NCI-H2081 treated with DMSO at 0.1 percent for 48 hours (cell line): Measurements from ENCODE around the gene TGM3.
A peak's percentile ranks its signal among the peaks of the same experiment; 100 is the strongest.

Source experiments
- DNase-seq: peaks from one replicate; lab custom pipeline; 2025; lab: John Stamatoyannopoulos, UW

The TGM3 gene

GRCh38 chr20:2285193-2285592 is 10.6 kb upstream of the TGM3 start:
- DNase-seq = no peak

- no peak for DNase-seq
These were observed 10.2 kb upstream of the TGM3 start for GRCh38 chr20:2285613-2286012.

GRCh38 chr20:2287504-2287903 is 8.3 kb upstream of the TGM3 start:
- DNase-seq = no peak

- no peak for DNase-seq
These were observed 6.3 kb upstream of the TGM3 start for GRCh38 chr20:2289475-2289874.

GRCh38 chr20:2290486-2290885 is 5.3 kb upstream of the TGM3 start:
- no peak for DNase-seq

- no peak for DNase-seq
These were observed 3.2 kb upstream of the TGM3 start for GRCh38 chr20:2292416-2293110.

GRCh38 chr20:2293486-2293885 is 2.3 kb upstream of the TGM3 start:
- DNase-seq = no peak

- no peak for DNase-seq
These were observed 1.8 kb upstream of the TGM3 start for GRCh38 chr20:2293971-2294370.

- no peak for DNase-seq
These were observed 515 bp upstream of the TGM3 start for GRCh38 chr20:2295286-2295685.

- DNase-seq = no peak
These were observed 939 bp downstream of the TGM3 start for GRCh38 chr20:2296524-2297356.

GRCh38 chr20:2297357-2297728 is 1.5 kb downstream of the TGM3 start:
- no peak for DNase-seq

GRCh38 chr20:2298116-2298515 is 2.3 kb downstream of the TGM3 start:
- no peak for DNase-seq

- no peak for DNase-seq
These were observed 2.9 kb downstream of the TGM3 start for GRCh38 chr20:2298701-2299100.

- no peak for DNase-seq
These were observed 3.5 kb downstream of the TGM3 start for GRCh38 chr20:2299301-2299700.

- DNase-seq = no peak
These were observed 4.2 kb downstream of the TGM3 start for GRCh38 chr20:2300002-2300401.

- DNase-seq = no peak
These were observed 4.6 kb downstream of the TGM3 start for GRCh38 chr20:2300420-2300819.

GRCh38 chr20:2301164-2301622 is 5.4 kb downstream of the TGM3 start:
- no peak for DNase-seq

- DNase-seq = no peak
These were observed 6.7 kb downstream of the TGM3 start for GRCh38 chr20:2302384-2303060.

GRCh38 chr20:2303673-2304072 is 7.9 kb downstream of the TGM3 start:
- no peak for DNase-seq

GRCh38 chr20:2304180-2304579 is 8.4 kb downstream of the TGM3 start:
- no peak for DNase-seq

- DNase-seq = no peak
These were observed 9.2 kb downstream of the TGM3 start for GRCh38 chr20:2305029-2305428.

- DNase-seq = no peak
These were observed 9.7 kb downstream of the TGM3 start for GRCh38 chr20:2305479-2305878.

GRCh38 chr20:2305946-2306345 is 10.1 kb downstream of the TGM3 start:
- DNase-seq = peak; percentile 67
